NCI-H82 treated with DMSO at 0.1 percent for 48 hours (cell line): ENCODE data around the gene ABCG4.
"Not testable (repeated sequence)": the region's sequence is repeated elsewhere in the genome, so short reads cannot be mapped to it uniquely, and the experiment has no call there.

ENCODE experiments used
- DNase-seq: peaks from one replicate; lab custom pipeline; 2025; ENCODE audit not compliant: unreplicated experiment; lab: John Stamatoyannopoulos, UW

Gene ABCG4

GRCh38 chr11:119149018-119149785, at the start of gene ABCG4:
ABCG4 (plus strand) TSS chr11:119149052; CDS start chr11:119149966, 914 bp downstream.
- DNase-seq, result peak; percentile 63

DNA sequence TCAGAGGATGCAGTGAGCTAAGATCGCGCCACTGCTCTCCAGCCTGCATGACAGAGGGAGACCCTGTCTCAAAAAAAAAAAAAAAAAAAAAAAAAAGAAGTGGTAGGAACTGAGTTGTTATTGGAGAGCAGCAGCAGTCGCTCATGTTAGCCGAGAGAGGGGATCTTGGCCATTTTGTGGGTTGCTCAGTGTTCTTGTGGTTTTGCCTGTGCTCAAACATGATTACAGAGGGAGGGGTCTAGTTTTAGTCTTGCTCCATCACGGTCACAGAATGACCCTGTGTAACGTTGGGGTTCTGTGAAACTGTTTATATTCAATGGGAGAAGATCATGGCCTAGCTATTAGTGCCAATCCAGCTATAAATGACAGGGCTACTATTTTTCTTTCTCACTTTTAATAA, 49.1 kb upstream of the ABCG4 start:
- DNase-seq, result no peak

GRCh38 chr11:119100246-119100970, 48.4 kb upstream of the ABCG4 start:
- DNase-seq, result no peak

DNA sequence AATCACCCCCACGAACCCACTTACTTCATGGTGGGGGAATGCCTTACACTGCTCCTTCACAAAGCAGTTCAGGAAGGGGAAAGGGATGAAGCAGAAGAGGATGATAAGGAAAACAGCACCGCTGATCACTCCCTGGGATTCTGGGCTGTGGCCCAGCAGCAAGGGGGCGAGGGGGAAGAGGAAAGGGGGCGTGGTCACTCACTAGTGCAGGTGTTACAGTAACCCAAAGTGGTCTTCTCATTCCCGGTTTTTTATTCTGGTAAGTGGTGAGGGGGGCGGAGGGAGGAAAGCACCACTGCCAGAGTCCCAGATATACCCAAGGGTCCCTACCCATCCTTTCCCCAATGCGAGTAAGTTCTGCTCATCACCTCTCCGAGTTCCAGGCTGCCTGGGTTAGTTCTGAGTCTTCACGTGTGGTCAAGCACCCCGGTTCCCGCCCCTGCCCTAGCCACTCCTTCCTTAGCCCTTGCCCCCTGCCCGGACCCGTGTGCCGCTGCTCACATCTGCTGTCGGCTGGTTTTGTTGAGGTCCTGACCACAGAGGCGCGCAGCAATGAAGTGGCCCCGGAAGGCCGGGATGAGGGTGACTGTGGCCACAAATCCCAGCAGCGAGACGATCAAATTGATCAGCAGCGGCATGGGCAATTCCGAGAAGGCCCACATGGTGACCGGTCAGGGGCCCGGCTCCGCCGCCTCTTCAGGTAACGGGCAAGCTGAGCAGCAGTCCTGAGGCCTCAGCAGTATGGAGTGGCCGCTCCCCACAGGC, 47.7 kb upstream of the ABCG4 start:
- DNase-seq, result no peak

DNA sequence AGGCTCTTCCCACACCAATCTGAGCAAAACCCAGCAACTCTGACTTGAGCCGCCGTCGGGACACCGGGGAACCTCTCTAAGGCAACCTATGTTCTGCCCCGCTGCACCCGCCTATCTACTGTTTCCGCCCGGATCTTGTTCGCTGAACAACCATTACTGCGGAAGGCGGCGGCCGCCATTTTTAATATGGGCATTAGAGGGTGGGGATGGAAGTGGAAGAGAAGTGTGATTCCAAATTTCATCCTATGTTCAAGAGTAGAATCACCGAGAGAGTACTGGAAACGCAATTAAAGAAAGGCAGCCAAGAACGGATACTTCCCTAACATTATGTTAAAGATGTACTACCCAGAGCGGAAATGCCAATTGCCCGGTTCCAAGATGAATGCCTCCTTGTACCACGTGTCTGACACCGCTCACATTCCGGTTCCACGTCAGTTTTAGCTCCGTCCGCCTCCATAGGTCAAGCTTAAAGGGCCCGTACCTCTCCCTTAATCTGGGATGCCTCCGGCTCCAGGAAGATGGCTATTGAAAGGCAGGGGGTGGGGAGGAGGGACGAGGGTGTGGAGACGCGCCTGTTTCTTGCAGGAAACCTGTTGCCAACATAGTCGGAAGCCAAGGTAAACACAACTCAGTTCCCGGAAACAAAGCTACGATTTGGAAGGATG, 47.0 kb upstream of the ABCG4 start, which contains the start of gene DPAGT1:
Gene DPAGT1, minus strand, starts transcription at position 95 of the 665 bp plus-strand sequence. CDS start 198 bp downstream, outside the sequence.
- peak; percentile 91 for DNase-seq

DNA sequence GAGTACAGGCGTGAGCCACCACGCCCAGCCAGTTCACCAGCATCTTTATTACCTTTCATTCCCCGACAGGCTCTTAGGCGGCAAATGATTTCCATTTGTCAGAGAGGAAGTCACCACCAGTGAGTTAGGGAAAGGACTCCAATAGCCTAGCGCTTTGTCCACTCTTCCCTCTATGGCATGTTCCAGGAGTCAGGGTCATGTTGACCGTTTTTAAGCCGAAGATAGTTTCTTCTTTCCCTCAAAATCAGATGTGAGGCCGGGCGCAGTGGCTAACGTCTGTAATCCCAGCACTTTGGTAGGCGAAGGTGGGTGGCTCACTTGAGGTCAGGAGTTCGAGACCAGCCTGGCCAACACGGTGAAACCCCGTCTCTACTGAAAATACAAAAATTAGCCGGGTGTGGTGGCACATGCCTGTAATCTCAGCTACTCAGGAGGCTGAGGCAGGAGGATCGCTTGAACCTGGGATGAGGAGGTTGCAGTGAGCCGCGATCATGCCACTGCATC, 45.6 kb upstream of the ABCG4 start:
- not testable (repeated sequence) for DNase-seq

DNA sequence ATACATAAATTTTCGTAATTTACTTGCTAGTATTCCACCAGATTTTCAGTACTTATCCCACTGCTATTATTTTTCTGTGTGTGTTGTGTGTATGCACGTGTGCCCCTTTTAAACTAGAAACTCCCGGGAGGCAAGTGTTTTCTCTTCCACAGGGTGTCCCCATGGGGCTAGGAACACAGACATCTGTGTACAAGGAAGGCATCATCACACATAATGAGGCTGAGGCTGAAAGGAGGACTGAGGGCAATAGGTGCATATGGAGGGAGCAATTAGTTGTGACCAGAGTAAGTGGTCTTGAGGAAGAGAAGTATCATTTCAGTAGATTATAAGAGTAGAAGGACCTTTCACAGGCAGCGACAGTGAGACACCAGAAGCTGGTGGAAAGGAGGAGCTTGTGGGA, 45.1 kb upstream of the ABCG4 start:
- no peak for DNase-seq

- peak; percentile 40 for DNase-seq
These were observed 42.0 kb upstream of the ABCG4 start, which contains the start of gene C2CD2L for GRCh38 chr11:119106564-119107537. C2CD2L (plus strand) TSS chr11:119107344; CDS start chr11:119107742, 398 bp downstream.

DNA sequence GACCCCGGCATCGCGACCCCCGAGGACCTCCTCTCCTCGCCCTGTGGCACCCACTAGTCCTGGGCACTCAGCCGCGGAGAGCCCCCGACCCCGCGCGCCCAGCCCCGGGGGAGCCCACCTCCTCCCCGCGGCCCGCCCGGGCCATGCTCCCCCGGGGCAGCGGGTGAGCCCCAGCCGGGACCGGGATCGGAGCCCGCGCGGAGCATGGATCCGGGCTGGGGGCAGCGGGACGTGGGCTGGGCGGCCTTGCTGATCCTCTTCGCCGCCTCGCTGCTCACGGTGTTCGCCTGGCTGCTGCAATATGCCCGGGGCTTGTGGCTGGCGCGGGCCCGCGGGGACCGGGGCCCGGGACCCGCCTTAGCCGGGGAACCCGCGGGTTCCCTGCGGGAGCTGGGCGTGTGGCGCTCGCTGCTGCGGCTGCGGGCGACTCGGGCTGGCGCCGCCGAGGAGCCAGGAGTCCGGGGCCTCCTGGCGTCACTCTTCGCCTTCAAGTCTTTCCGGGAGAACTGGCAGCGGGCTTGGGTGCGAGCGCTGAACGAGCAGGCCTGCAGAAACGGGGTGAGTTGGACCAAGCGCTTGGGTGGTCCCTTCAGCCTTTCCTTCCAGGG, 41.2 kb upstream of the ABCG4 start:
- DNase-seq, result no peak

DNA sequence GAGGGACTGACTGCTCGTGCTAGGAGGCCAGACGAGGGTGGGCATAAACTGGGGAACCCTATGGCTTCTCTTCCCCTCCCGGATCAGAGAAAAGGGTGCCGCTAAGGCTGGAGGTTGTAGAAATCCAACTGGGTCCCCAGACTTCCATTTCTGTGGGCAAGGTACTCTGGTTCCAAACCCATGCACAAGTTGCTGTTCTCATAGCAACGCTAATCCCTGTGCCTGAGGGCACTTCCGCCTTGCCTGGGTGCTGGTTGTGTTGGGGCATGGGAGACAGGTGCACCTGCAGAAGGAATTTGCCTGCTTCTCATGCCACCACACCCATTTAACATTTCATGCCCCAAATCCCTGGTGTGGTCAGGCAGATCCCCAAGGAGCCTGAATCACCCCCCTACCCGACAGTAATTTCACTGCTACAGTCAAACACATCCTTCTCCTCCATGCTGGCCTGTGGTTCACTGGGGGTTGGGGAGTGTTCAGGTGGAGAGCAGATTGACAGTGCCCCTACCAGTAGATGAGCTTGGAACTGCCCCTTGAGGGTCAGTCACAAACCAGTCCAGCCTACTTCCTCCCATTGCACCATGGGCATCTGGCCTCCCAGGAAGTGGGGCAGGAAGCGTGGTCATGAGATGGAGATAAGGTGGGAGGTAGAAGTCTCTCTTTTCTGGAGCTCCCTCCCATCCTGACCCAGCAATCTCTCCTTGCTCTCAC, 40.6 kb upstream of the ABCG4 start:
- no peak for DNase-seq

DNA sequence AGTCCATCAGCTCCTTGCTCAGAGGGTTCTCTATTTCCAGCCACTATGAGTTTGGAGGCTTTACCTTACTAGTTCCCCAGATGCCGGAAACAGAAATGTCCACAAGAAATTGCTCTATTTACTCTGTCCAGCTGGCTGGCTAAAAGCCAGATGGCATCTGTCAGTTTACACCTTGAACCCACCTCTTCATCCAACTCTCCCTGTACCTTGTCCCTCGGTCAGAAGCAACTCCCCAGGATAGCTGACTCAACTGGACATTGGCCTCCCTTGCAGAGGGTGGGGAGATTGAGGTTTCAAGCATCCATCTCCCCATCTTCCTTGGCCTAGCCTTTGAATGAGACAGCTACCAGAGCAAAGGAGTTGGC, 40.0 kb upstream of the ABCG4 start:
- no peak for DNase-seq

GRCh38 chr11:119109843-119110242, 39.0 kb upstream of the ABCG4 start:
- DNase-seq, result no peak

- no peak for DNase-seq
These were observed 38.4 kb upstream of the ABCG4 start for GRCh38 chr11:119110439-119110838.

GRCh38 chr11:119111361-119111925, 37.4 kb upstream of the ABCG4 start:
- no peak for DNase-seq

- DNase-seq, result no peak
These were observed 36.4 kb upstream of the ABCG4 start for GRCh38 chr11:119112314-119113020.

DNA sequence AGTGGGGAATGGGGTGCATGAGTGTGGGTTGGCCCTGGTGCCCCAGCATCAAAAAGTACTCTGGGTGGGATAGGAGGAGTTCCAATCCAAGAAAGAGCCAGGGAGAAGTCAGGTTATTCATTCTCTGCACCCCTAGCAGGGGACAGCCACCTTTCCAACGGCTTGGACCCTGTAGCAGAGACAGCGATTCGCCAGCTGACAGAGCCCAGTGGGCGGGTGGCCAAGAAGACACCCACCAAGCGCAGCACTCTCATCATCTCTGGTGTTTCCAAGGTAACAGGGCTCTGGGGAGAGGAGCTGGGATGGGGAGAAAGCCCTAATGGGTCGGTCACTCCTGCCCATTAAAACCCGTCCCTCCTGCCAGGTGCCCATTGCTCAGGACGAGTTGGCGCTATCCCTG, 35.1 kb upstream of the ABCG4 start:
- DNase-seq, result no peak

- DNase-seq, result no peak
These were observed 34.5 kb upstream of the ABCG4 start for GRCh38 chr11:119114351-119114750.
